GM21576 (cell line): ENCODE measurements around the gene LHX4.

Experiments
- ATAC-seq: cut with Tn5 transposase; IDR thresholded peaks from one replicate; pipeline ENCODE4 v1.9.1; 2021; ENCODE audit warnings: mild to moderate bottlenecking, moderate library complexity; ENCODE audit not compliant: unreplicated experiment

LHX4 gene

GRCh38 chr1:180270530-180271271 is 40.6 kb downstream of the LHX4 start:
- ATAC-seq, result no peak

- ATAC-seq, result no peak
Observed at GRCh38 chr1:180271272-180272255, 41.5 kb downstream of the LHX4 start.

GRCh38 chr1:180272395-180272794 is 42.3 kb downstream of the LHX4 start:
- no peak for ATAC-seq

GRCh38 chr1:180273066-180273465 is 43.0 kb downstream of the LHX4 start:
- no peak for ATAC-seq

GRCh38 chr1:180274221-180274620 is 44.2 kb downstream of the LHX4 start:
- no peak for ATAC-seq

GRCh38 chr1:180275726-180276125 is 45.7 kb downstream of the LHX4 start:
- no peak for ATAC-seq

GRCh38 chr1:180277476-180278193 is 47.6 kb downstream of the LHX4 start:
- ATAC-seq, result no peak

- ATAC-seq, result no peak
Observed at GRCh38 chr1:180278194-180278515, 48.1 kb downstream of the LHX4 start.

GRCh38 chr1:180278596-180279395 is 48.7 kb downstream of the LHX4 start:
- ATAC-seq, result no peak

- no peak for ATAC-seq
Observed at GRCh38 chr1:180279651-180280050, 49.6 kb downstream of the LHX4 start.

- ATAC-seq, result no peak
Observed at GRCh38 chr1:180280617-180281016, 50.6 kb downstream of the LHX4 start.

- no peak for ATAC-seq
Observed at GRCh38 chr1:180281490-180281889, 51.4 kb downstream of the LHX4 start.

GRCh38 chr1:180282401-180283044 is 52.5 kb downstream of the LHX4 start:
- no peak for ATAC-seq

- ATAC-seq, result no peak
Observed at GRCh38 chr1:180283098-180283497, 53.0 kb downstream of the LHX4 start.

- ATAC-seq, result no peak
Observed at GRCh38 chr1:180286417-180286816, 56.4 kb downstream of the LHX4 start.

- no peak for ATAC-seq
Observed at GRCh38 chr1:180287988-180288705, 58.1 kb downstream of the LHX4 start.

GRCh38 chr1:180288940-180289339 is 58.9 kb downstream of the LHX4 start:
- no peak for ATAC-seq

- no peak for ATAC-seq
Observed at GRCh38 chr1:180290265-180291001, 60.4 kb downstream of the LHX4 start.

GRCh38 chr1:180291004-180291403 is 60.9 kb downstream of the LHX4 start:
- no peak for ATAC-seq
